ENCODE data around the gene ANGPTL7. TPM values are rescaled to one million over a fixed set of nuclear protein-coding genes. Genes with fewer than 3 reads are reported as not detected.

The ANGPTL7 gene
- total RNA-seq, 2 experiments from 2014 or later = not detected

DNA sequence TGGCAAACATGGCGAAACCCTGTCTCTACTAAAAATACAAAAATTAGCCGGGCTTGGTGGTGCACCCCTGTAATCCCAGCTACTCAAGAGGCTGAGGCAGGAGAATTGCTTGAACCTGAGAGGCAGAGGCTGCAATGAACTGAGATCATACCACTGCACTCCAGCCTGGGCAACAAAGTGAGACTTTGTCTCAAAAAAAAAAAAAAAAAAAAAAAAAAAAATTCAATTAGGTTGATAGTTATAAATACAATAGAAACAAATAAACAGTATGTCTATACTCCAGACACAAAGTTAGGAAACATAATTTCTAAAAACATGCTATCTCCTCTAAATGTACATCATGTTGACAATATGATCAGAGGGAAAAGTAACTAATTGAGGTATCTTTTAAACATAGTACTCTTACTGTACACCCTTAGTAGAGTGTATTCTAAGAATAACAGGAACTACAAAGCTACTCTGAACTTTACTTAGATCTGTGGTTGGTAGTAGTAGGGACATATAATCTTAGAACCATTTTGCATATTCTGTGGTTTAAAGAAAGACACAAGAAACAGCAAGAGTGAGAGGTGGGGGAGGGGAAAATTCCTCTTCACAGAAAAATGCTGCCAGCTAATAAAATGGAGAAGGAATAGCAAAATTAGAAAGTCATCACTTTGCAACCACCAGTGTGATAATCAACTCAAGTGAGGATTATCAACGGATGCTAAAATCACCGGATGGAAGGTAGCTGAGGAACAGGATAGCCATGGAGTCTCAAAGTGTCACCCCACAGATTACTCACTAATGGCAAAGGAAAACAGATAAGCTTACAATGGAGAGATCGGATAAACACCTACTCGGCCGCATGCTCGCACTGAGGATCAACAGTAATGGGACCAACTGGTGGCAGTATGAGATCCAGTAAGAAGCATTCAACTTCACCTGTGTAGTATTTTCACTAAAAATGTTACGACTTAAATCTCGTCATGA, 38.2 kb downstream of the ANGPTL7 start:
- Mint-ChIP-seq H3K27me3 (no peaks in the 10 kb centered on the region), H3K9me3 (no peaks in the 10 kb centered on the region), H3K36me3 (ENCODE audit: low read depth) (peaks cover 65% of the 10 kb centered on the region), H3K4me1 (peaks cover 13% of the 10 kb centered on the region), H3K27ac (peak overlapping the region; percentile 26), H3K4me3 (no peak overlapping the region)
- POLR2A ChIA-PET = interaction anchor here (1.4 kb wide), 1 partner anchor 35 kb away, joined by 3 read pairs; the partner anchor contains the start of gene MTOR
- CTCF ChIA-PET = interaction anchor here (0.5 to 2.2 kb wide), 4 partner anchors 11 to 190 kb away, joined by 3 to 10 read pairs (median 6); no protein-coding TSS in a partner anchor
- DNase-seq = no peak

DNA sequence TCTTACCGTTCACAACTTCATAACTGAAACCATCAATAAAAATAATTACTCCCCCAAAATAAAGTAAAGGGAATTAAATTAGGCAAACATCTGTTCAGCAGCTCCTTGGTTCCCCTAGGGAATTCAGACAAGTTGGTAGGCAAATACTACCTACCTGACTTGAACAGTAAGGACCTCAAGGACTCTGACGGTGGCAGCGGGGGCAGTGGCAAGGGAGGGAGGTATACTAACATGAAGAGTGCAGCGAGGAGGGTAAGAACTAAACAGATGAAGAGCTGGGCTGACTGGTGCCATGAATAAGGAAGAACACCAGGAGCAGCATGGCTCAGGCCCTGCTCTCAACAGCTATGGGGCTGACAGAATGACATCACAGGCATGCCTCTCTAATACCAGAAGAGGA, 40.0 kb downstream of the ANGPTL7 start:
- H3K27ac Mint-ChIP-seq = no peak overlapping the region
- H3K36me3 Mint-ChIP-seq (ENCODE audit: low read depth) = peaks cover 72% of the 10 kb centered on the region
- H3K4me3 Mint-ChIP-seq = no peak overlapping the region
- H3K27me3 Mint-ChIP-seq = no peaks in the 10 kb centered on the region
- no peak for DNase-seq
- H3K4me1 Mint-ChIP-seq = peaks cover 13% of the 10 kb centered on the region
- ChIA-PET CTCF (interaction anchor here (1.0 to 2.2 kb wide), 2 partner anchors 12 to 192 kb away, joined by 3 to 10 read pairs; no protein-coding TSS in a partner anchor), POLR2A (no interaction called here)
- no peaks in the 10 kb centered on the region for H3K9me3 Mint-ChIP-seq

DNA sequence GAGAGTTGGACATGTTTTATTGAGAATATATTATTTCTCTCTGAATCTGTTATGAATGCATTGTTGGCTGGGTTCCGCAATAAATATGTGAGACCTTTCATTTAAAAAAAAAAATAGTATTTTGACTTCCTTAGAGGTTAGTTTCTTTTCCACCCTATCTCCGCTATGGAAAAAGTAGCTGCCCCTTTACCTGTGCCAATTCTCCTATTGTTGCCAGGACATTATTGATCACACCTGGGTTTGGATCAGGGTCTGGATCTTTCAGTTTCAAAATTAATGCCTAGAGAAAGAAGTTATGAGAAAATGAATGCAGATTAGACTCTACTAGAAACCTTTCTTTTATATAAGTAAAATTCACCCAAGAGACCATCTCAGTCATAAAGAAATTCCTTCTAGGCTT, 44.1 kb downstream of the ANGPTL7 start:
- peaks cover 9% of the 10 kb centered on the region for H3K4me1 Mint-ChIP-seq
- H3K4me3 Mint-ChIP-seq = no peak overlapping the region
- no peak for DNase-seq
- H3K27ac Mint-ChIP-seq = no peak overlapping the region
- H3K9me3 Mint-ChIP-seq = no peaks in the 10 kb centered on the region
- H3K27me3 Mint-ChIP-seq = no peaks in the 10 kb centered on the region
- ChIA-PET CTCF (no interaction called here), POLR2A (interaction anchor here (0.7 kb wide), 1 partner anchor 20 kb away, joined by 3 read pairs; no protein-coding TSS in a partner anchor)
- H3K36me3 Mint-ChIP-seq (ENCODE audit: low read depth) = peaks cover 70% of the 10 kb centered on the region

DNA sequence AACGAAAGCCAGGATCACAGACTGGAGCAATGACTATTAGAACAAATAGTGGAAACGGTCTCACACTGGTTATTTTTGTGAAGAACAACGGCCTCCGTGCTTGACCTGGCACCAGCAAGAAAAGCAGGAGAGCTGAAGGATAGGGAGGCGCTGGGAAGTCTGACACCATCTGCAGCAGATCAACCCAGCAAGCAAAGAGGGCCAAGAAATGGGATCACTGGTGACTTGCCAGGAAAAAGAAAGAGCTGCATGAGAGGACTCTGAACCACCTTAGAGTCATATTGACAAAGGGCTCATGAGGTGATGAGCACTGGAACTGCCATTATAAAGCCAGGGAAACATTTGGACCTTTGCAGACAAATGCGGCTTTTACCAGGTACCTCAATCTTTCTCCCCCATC, 48.2 kb downstream of the ANGPTL7 start:
- Mint-ChIP-seq H3K4me1 (peaks cover 7% of the 10 kb centered on the region), H3K4me3 (no peak overlapping the region), H3K27ac (peak overlapping the region; percentile 34), H3K27me3 (no peaks in the 10 kb centered on the region), H3K36me3 (ENCODE audit: low read depth) (peaks cover 62% of the 10 kb centered on the region), H3K9me3 (no peaks in the 10 kb centered on the region)
- no peak for DNase-seq
- ChIA-PET POLR2A (interaction anchor here (0.7 kb wide), 1 partner anchor 25 kb away, joined by 3 read pairs; the partner anchor contains the start of gene MTOR), CTCF (interaction anchor here (0.6 to 1.6 kb wide), 3 partner anchors 24 to 398 kb away, joined by 3 read pairs; no protein-coding TSS in a partner anchor)

DNA sequence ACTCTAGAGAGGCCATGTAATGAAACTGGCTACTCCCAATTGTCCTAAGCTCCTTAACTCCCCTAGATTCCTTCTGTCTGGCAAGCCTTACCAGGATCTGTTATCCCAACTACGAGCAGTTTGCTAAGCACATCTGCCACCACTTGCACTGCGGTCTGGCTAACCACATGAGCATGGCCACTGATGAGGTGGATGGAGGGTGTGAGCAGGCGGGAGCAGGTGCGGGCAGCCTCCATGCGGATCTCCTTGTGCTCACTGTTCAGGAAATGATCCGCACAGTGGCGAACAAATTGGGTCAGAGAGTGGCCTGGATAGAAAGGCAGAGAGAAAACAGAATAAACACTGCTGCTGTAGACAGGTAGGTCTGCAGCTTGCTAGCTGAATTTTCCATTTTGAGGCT, 49.2 kb downstream of the ANGPTL7 start:
- Mint-ChIP-seq H3K27me3 (no peaks in the 10 kb centered on the region), H3K9me3 (no peaks in the 10 kb centered on the region), H3K4me1 (peaks cover 7% of the 10 kb centered on the region), H3K4me3 (no peak overlapping the region), H3K27ac (no peak overlapping the region), H3K36me3 (ENCODE audit: low read depth) (peaks cover 62% of the 10 kb centered on the region)
- POLR2A ChIA-PET = no interaction called here
- CTCF ChIA-PET = interaction anchor here (0.7 to 1.0 kb wide), 3 partner anchors 42 to 201 kb away, joined by 3 read pairs; no protein-coding TSS in a partner anchor
- DNase-seq = no peak

DNA sequence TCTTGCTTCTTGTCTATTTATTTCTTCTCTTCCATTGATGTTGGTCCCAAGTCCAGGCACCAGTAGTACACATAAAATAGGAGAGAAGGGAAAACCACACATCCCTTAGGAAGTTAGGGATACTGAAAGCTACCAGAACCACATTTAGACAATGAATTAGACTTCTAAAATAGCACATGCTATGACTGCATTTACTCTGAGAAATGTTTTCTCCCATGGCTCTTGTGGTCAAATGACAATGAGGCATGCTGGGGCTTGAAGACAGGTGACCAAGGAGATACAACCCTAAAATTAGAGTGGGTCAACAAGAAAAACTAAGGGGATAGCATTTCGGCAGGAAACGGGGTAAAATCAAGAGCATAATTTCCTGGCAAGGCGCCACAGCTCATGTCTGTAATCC, 56.1 kb downstream of the ANGPTL7 start:
- peaks cover 4% of the 10 kb centered on the region for H3K4me1 Mint-ChIP-seq
- no peaks in the 10 kb centered on the region for H3K9me3 Mint-ChIP-seq
- ChIA-PET POLR2A (no interaction called here), CTCF (interaction anchor here (2.8 kb wide), 1 partner anchor 208 kb away, joined by 10 read pairs; no protein-coding TSS in a partner anchor)
- no peak for DNase-seq
- peak overlapping the region; percentile 36 for H3K27ac Mint-ChIP-seq
- no peaks in the 10 kb centered on the region for H3K27me3 Mint-ChIP-seq
- H3K4me3 Mint-ChIP-seq = no peak overlapping the region
- peaks cover 31% of the 10 kb centered on the region for H3K36me3 Mint-ChIP-seq (ENCODE audit: low read depth)

Other genes starting within 250 kb of the ANGPTL7 start
- gene TARDBP, start 176.7 kb upstream of the ANGPTL7 start, total RNA-seq = 100 to 1,000 TPM; 159 to 174 TPM
- gene MASP2, start 142.1 kb upstream of the ANGPTL7 start, total RNA-seq = not detected
- gene SRM, start 129.3 kb upstream of the ANGPTL7 start, total RNA-seq = 10 to 100 TPM; 69.3 to 72.1 TPM
- gene EXOSC10, start 89.5 kb upstream of the ANGPTL7 start, total RNA-seq = 10 to 100 TPM; 65.8 to 67.6 TPM
- gene MTOR, start 73.2 kb downstream of the ANGPTL7 start, total RNA-seq = 10 to 100 TPM; 32.9 to 36.2 TPM
- gene UBIAD1, start 83.8 kb downstream of the ANGPTL7 start, total RNA-seq = 10 to 100 TPM; 19.9 TPM